ENCODE data around the gene TOB1.

TOB1 gene

DNA sequence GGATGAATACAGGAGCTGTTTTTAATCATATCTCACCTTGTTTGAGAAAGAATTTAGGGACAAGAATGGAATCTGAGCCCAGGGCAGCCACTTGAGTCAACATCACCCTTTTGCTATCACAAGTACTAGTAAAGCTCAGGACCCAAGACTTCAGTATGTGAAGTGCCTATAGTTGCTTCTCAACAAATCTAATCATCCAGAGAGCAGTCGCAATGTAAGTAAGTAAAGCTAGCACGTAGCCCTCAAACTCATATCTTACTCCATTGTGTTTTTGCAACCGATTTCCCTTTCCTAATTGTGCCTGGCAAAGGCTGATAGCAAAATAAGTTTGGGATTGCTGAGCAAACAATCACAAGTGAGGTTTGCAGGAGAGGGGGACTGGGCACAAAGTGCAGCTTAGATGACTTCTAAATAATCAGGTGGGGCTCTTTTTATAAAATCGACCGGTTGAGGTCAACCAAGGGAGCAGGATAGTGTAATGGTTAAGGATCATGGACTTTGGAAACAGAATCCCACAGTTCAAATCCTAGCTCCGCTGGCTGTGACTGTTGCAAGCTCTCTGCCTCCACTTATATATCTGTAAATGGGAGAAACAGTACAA, 13.0 kb downstream of the TOB1 start:
- Histone ChIP-seq H3K4me3 (replicated peaks; ENCODE audit: low read depth, low read length) (no peak overlapping the region), H3K36me3 (ENCODE audit: control insufficient read depth, insufficient read depth, low read length) (no peaks in the 10 kb centered on the region), H3K27me3 (replicated peaks; ENCODE audit: control insufficient read depth, insufficient read depth, low read length) (no peaks in the 10 kb centered on the region)
- TF ChIP-seq CTCF (IDR thresholded peaks at IDR 0.05; ENCODE audit: insufficient read depth, low read length, poor library complexity, severe bottlenecking): no peak
- no peak for DNase-seq (ENCODE audit: extremely low read depth, insufficient read length)

DNA sequence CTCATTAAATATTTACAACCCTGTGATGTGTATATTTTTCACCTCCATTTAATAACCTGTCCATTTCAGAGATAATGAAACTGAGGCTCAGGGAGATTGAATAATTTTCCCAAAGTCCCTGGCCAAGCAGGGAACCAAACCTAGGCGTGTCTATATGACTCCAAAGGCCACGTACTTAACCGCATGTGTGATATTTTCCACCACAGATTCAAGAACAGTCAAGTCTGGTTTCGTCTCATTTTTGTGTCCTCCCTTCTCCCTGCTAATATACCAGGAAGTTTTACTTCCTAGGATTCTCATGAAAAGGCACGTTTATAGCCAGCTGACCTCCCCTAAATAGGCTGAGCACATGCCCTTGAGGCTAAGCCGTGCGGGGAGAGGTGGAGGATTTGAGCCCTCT, 15.5 kb downstream of the TOB1 start:
- DNase-seq (ENCODE audit: extremely low read depth, insufficient read length): no peak
- no peaks in the 10 kb centered on the region for H3K27me3 ChIP-seq (replicated peaks; ENCODE audit: control insufficient read depth, insufficient read depth, low read length)
- TF ChIP-seq CTCF (IDR thresholded peaks at IDR 0.05; ENCODE audit: insufficient read depth, low read length, poor library complexity, severe bottlenecking): no peak
- no peak overlapping the region for H3K4me3 ChIP-seq (replicated peaks; ENCODE audit: low read depth, low read length)
- no peaks in the 10 kb centered on the region for H3K36me3 ChIP-seq (ENCODE audit: control insufficient read depth, insufficient read depth, low read length)

- no peaks in the 10 kb centered on the region for H3K27me3 ChIP-seq (replicated peaks; ENCODE audit: control insufficient read depth, insufficient read depth, low read length)
- DNase-seq (ENCODE audit: extremely low read depth, insufficient read length): no peak
- H3K36me3 ChIP-seq (ENCODE audit: control insufficient read depth, insufficient read depth, low read length): no peaks in the 10 kb centered on the region
- H3K4me3 ChIP-seq (replicated peaks; ENCODE audit: low read depth, low read length): no peak overlapping the region
- TF ChIP-seq CTCF (IDR thresholded peaks at IDR 0.05; ENCODE audit: insufficient read depth, low read length, poor library complexity, severe bottlenecking): no peak
Measured at GRCh38 chr17:50848711-50849110, 17.4 kb downstream of the TOB1 start.

DNA sequence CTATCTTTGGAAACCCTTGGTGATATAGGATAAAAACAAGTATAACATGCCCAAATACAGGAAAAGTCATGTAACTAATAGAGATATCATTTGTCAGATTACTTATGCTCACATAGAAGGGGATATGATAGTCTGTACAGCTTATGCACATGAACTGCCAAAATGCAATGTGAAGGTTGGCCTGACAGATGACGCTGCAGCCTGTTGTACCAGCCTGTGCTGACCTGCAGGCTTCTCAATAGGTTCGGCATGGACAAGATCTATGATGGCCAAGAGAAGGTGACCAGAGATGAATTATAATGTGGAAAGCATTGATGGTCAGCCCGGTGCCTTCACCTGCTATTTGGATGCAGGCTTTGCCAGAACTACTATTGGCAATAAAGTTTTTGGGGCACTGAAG, 18.1 kb downstream of the TOB1 start:
- DNase-seq (ENCODE audit: extremely low read depth, insufficient read length): no peak
- no peak for TF ChIP-seq CTCF (IDR thresholded peaks at IDR 0.05; ENCODE audit: insufficient read depth, low read length, poor library complexity, severe bottlenecking)
- H3K4me3 ChIP-seq (replicated peaks; ENCODE audit: low read depth, low read length): no peak overlapping the region
- no peaks in the 10 kb centered on the region for H3K27me3 ChIP-seq (replicated peaks; ENCODE audit: control insufficient read depth, insufficient read depth, low read length)
- no peaks in the 10 kb centered on the region for H3K36me3 ChIP-seq (ENCODE audit: control insufficient read depth, insufficient read depth, low read length)

DNA sequence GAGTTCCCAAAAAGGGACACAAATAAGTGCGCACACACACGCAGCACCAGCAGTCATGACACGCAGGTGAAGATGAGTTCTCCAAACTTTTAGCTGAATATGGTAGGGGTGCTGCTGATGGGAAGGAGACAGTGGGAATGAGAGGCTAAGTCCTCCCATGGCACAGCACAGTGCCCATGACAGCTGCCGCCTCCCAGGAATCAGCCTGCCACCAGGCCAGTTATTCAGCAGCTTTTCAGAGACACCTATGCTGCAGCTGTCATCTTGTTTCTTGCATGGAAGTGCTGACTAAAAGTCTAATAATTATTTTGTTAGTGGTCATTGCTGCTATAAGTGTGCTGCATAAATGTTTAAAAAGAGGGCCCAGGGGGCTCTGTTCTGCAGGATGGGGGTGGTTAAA, 18.6 kb downstream of the TOB1 start:
- no peak for DNase-seq (ENCODE audit: extremely low read depth, insufficient read length)
- TF ChIP-seq CTCF (IDR thresholded peaks at IDR 0.05; ENCODE audit: insufficient read depth, low read length, poor library complexity, severe bottlenecking): no peak
- Histone ChIP-seq H3K27me3 (replicated peaks; ENCODE audit: control insufficient read depth, insufficient read depth, low read length) (no peaks in the 10 kb centered on the region), H3K4me3 (replicated peaks; ENCODE audit: low read depth, low read length) (no peak overlapping the region), H3K36me3 (ENCODE audit: control insufficient read depth, insufficient read depth, low read length) (no peaks in the 10 kb centered on the region)
